T1000 (cell line): ENCODE measurements around the gene SMCHD1.

Experiments
- DNase-seq: peaks from one replicate; lab custom pipeline; 2025; ENCODE audit warnings: mixed read lengths; lab: John Stamatoyannopoulos, UW

Gene SMCHD1

GRCh38 chr18:2655178-2655953 is at the start of gene SMCHD1:
TSS of gene SMCHD1 (plus strand) at chr18:2655726. CDS start at chr18:2656076, 350 bp downstream.
- peak; percentile 56 for DNase-seq

- DNase-seq = no peak
These were observed 49.2 kb upstream of the SMCHD1 start for GRCh38 chr18:2606335-2606734.

GRCh38 chr18:2609604-2610003 is 45.9 kb upstream of the SMCHD1 start:
- no peak for DNase-seq

- no peak for DNase-seq
These were observed 45.0 kb upstream of the SMCHD1 start for GRCh38 chr18:2610549-2610948.

DNA sequence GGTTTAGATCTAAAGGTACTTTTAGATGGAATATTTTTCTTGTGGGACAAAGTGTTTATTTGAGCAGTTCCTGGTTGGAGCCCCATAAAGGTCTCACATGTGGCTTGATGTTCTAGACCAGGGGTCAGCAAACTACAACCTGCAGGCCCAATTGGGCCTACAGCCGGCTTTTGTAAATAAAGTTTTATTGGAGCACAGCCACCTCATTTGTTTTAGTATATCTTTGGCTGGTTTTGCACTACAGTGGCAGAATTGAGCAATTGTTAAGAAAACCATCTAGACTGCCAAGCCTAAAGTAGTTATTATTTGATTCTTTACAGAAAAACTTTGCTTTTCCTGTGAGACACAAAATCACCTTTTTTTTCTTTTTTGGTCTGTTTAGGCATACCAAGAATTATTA is 42.5 kb upstream of the SMCHD1 start:
- DNase-seq = no peak

GRCh38 chr18:2617401-2617998 is 38.0 kb upstream of the SMCHD1 start:
- DNase-seq = no peak

DNA sequence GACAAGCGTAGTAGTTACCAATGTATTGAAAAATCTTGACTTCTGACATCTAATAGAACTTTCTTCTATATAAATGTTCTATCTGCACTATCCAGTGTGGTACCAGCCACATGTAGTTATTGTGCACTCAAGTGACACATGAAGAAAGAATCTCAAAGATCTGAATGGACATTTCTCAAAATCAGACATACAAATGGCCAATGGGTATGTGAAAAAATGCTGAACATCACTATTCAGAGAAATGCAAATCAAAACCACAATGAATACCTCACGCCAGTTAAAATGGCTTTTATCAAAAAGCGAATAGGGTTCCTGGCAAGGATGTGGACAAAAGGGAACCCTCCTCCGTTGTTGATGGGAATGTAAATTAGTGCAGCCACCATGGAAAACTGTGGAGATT is 37.5 kb upstream of the SMCHD1 start:
- DNase-seq = no peak

GRCh38 chr18:2625217-2625616 is 30.3 kb upstream of the SMCHD1 start:
- DNase-seq = no peak

DNA sequence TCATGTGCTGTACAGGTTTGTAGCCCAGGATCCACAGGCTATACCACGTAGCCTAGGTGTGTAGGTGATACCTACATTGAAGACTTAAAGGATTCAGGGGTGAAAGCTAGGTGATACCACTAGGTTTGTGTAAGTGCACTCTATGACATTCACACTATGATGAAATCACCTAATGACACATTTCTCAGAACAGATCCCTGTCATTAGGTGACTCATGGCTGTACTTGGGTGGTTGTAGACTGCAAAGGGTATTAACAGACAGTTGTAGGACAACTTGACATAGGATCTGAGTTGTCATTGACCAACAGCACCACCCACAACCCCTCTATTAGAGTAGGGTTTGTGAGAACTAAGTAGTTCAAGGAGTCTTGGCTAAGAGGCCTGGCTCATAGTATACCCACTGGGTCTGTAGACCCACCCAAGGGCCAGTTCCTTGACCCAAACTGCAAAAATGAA is 27.7 kb upstream of the SMCHD1 start:
- no peak for DNase-seq

DNA sequence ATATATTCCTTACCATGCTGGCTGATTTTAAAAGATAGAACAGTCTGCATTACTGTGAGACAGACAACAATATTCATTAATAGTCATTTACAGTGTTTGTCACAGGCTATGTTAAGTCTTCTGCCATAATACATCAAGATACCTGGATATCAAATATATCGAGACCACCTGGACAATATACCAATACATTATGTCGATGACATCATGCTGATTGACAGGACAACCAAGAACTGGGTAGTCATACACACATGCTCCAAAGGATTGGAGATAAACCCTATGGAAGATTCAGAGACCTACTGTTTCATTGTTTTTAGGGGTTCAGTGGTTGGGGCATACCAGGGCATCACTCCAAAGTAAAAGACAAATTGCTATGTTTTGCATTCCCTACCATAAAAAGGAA is 26.5 kb upstream of the SMCHD1 start:
- no peak for DNase-seq

DNA sequence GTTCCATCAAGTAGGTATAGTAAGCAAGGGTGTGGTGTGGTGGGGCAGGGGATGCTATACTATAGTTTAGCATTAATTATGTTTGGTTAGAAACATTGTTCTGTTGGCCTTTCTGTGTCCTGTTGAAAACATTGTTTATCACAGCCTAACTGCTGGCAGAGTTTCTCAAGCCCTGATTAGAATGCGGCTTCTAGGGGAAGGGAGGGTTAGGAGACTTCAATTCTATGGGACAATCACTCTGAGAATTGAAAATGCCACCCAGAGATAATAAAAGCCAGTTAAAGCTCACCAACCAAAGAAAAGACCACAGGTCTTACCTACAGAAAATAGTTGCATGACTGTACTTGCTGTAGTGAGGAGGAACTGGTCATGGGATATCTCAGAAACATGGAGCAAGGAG is 19.9 kb upstream of the SMCHD1 start:
- DNase-seq = no peak

DNA sequence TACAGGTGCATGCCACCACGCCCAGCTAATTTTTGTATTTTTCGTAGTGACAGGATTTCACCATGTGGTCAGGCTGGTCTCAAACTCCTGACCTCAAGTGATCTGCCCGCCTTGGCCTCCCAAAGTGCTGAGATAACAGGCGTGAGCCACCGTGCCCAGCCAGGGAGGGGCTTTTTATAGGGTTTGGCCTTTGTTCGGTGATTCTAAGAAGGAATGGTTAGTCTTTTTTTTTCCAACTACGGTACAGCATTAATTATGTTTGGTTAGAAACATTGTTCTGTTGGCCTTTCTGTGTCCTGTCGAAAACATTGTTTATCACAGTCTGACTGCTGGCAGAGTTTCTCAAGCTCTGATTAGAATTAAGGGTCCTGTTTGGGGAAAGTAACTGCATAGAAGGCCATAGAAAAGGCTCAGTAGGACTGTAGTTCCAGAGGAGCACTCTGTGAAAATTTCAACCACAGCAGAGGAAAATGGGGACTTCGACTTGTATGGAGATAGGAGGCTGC is 19.3 kb upstream of the SMCHD1 start:
- DNase-seq = no peak

- DNase-seq = no peak
These were observed 13.9 kb upstream of the SMCHD1 start for GRCh38 chr18:2641638-2642037.

DNA sequence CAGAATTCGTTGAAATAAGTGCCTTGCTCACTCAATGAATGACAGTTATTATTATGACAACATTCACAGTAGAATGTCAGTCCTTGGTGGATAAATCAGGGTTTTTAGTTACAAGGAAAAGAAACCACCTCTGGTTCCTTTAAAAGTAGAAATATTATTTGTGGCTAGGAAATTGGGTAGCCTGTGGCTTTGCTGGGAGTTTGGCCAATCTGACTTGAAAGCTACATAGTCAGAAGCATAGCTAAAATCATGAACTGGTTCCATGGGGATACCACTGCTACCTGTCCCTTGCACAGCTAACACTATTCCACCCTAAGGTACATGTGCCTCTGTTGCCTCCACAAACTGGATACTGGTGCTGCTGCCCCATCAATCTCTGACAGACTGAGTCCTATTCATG is 12.8 kb upstream of the SMCHD1 start:
- DNase-seq = no peak

DNA sequence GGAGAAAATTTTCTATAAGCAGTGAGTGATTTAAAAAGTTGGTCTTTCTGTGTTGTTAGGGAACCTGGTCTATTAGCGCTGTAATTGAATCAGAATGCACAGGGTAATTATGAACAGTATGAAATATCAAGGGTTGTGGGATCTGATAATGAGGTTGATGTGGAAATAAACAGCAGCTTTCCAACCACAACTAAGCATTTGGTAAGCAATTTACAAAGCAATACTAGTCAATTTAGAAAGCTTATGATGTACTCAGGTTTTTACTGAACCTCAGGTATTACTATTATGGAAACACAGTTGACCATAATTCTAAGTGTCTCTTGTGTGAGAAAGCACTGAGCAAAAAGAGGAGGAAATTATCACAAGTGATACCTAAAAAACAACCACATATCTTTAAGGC is 11.0 kb upstream of the SMCHD1 start:
- DNase-seq = no peak

GRCh38 chr18:2651981-2652380 is 3.5 kb upstream of the SMCHD1 start:
- DNase-seq = no peak

GRCh38 chr18:2653467-2653866 is 2.1 kb upstream of the SMCHD1 start:
- DNase-seq = no peak

GRCh38 chr18:2654169-2654927 is 1.2 kb upstream of the SMCHD1 start:
- DNase-seq = no peak

DNA sequence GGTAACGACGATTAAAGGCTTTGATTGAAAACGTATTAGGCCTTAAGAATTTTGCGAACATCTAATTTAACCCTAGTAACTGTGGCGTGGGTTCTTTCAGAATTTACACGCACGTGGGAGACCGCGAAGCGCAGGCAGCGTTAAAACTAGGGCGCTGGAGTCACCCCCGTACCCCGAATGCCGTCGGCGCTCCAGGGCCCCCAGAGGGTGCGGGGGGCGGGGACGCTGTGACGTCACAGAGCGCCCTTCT is 673 bp upstream of the SMCHD1 start:
- DNase-seq = no peak

- no peak for DNase-seq
These were observed 369 bp downstream of the SMCHD1 start for GRCh38 chr18:2655954-2656236.

DNA sequence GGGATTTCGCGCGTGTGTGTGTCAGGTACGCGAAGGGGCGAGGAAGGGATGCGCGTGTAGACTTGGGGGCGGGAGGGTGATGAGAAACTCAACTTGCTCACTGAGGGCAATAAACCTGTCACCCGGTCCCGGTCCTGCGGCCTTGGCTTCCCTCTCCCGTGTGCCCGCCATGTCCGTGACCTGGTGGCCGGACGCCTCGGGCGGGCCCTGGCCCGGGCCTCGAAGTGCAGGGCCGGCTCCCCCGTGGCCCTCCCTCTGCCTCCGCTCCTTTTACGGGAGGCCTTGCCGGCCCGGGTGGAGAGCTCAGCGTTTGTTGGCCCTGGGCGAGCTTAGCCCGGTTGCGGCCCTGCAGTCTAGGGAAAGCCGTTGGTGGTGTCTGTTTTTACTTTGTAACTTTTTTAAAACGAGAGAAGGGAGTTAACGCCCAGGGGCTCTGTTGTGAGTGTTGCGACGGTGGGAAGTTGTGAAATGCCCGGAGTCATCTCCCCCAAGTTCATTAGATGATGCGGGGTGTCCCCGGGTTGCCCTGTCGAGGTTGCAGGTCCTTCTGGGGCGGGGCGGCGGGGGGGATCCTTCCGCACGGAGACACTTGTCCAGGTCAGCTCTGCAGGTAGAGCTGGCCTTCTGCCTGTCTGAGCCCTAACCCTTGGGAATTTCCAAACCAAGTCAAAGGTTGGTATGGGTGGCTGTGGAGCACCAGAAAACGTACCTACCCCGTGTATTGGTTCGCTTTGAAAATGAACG is 883 bp downstream of the SMCHD1 start:
- no peak for DNase-seq

GRCh38 chr18:2656981-2657512 is 1.5 kb downstream of the SMCHD1 start:
- no peak for DNase-seq
